HG03196 (cell line): ENCODE data around the gene AGXT.

ENCODE experiments used
- ATAC-seq: cut with Tn5 transposase; IDR thresholded peaks from one replicate; pipeline ENCODE4 v1.9.1; 2021; ENCODE audit not compliant: unreplicated experiment

The AGXT gene

GRCh38 chr2:240925568-240926515 lies 57.2 kb downstream of the AGXT start:
- ATAC-seq = no peak

DNA sequence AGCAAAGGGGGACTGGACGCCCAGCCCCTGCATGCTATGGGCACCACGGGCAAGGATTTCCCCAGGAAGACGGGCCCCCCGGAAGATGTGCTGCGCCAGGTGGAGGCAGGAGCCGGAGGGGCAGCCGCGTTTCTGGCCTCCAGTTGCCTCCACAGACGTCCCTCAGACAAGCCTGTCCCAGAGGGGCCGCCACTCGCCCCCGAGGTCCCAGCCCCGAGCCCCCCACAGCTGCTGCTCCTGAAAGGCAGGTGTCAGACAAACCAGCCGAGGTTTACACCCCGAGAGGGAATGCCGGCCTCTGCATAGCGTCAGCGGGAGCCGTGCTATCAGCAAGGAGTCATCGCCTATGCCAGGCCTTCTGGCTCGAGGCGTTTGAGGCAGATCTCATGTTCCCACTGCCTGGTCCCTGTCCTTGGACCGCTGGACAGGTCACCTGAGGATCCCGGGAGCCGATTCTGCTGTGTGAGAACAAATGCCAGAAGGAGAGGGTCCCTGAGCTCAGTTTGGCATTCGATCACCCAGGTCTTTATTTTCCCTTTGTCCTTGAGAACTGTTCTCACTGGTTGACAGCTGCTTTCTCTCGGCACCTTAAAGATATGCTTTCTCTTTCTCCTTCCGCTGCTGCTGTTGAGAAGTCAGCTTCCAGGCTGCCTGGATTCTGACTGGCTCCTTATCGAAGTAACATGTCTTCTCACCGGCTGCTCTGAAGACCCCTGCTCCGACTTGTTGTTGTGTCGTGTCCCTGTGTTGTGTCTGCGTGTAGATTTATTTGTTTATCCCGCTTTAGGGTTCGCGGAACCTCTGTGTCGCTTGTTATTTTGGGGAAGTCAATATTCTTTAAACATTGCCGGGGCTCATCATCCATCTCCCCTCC lies 58.1 kb downstream of the AGXT start:
- ATAC-seq = no peak

- ATAC-seq = no peak
These were observed 58.8 kb downstream of the AGXT start for GRCh38 chr2:240927390-240927781.

DNA sequence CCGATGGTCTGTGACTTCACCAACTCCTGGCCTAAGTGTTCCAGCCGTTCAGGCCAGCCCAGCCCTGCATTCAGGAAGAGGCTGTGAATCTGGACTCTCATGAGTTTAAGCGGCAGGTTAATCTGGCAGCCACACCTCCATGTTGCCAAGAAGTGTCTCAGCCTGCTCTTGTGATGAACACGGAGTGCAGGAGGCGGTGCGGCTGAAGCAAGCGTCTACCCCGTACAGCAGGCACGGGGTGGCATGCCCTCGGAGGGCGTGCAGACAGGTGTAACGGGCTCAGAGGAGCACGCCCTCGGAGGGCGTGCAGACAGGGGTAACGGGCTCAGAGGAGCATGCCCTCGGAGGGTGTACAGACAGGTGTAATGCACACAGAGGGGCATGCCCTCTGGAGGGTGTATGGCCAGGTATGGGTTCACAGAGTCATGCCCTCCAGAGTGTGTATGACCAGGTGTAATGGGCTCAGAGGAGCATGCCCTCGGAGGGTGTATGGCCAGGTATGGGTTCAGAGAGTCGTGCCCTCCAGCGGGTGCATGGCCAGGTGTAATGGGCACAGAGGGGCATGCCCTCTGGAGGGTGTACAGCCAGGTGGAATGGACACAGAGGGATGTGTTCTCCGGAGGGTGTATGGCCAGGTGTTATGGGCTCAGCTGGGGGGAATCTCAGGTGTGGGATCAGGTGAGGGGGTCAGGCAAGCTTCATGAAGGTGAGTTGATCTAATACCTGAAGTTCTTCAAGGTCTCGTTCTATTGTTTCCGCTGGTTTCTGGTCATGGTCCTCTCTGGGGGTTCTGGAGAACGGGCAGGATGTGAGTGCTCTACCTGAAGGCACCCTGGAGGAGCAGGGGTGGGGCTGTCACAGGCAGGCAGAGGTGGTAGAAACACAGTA lies 60.1 kb downstream of the AGXT start:
- ATAC-seq = no peak

DNA sequence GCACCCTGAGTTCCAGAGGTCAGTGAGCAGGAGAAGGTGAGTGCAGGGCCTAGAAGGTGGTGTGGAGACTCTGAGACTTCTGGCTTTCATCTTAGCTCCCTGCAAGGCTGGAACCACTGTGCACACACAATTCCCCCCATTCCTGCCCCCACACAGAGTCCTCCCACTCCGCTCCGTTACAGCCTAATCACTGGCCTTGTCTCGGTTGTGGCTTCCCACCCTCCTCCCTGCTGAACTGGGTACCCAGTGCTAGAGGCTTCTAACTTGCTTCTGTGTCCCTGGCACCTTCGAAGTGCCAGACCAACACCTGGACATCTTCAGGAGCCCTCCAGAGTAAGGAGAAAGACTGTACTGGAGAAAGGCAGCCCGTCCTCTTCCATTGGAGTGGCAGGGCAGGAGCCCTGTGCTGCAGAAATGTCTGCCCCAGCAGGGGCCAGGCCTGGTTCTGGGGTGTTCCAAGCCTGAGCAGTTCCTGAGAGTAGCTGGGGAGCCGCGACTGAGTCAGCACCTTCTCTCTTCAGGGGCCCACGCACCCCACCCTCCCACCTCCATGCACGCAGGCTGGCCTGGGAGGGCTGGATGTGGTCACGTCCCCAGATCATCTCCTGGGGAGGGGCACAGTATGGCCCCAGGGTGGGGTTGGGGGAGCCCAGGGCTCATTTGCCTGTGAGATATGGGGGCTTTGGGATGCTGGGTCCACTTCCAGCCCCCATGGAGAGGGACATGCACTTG lies 60.9 kb downstream of the AGXT start:
- ATAC-seq = no peak
